ENCODE results near the gene AGFG1.

The AGFG1 gene

GRCh38 chr2:227471924-227472264 lies at the start of gene AGFG1:
TSS of gene AGFG1 (plus strand) at chr2:227472156. CDS start at chr2:227472422, 266 bp downstream.
- peak; percentile 81 for DNase-seq (ENCODE audit: low read depth)

GRCh38 chr2:227423656-227424499 lies 48.1 kb upstream of the AGFG1 start:
- no peak for DNase-seq (ENCODE audit: low read depth)

- no peak for DNase-seq (ENCODE audit: low read depth)
Observed at GRCh38 chr2:227428731-227429285, 43.1 kb upstream of the AGFG1 start.

GRCh38 chr2:227430639-227431038 lies 41.3 kb upstream of the AGFG1 start:
- no peak for DNase-seq (ENCODE audit: low read depth)

GRCh38 chr2:227433171-227433570 lies 38.8 kb upstream of the AGFG1 start:
- no peak for DNase-seq (ENCODE audit: low read depth)

GRCh38 chr2:227436436-227437174 lies 35.4 kb upstream of the AGFG1 start:
- no peak for DNase-seq (ENCODE audit: low read depth)

GRCh38 chr2:227439214-227439613 lies 32.7 kb upstream of the AGFG1 start:
- no peak for DNase-seq (ENCODE audit: low read depth)

GRCh38 chr2:227442639-227443038 lies 29.3 kb upstream of the AGFG1 start:
- no peak for DNase-seq (ENCODE audit: low read depth)

- no peak for DNase-seq (ENCODE audit: low read depth)
Observed at GRCh38 chr2:227443889-227444568, 27.9 kb upstream of the AGFG1 start.

- no peak for DNase-seq (ENCODE audit: low read depth)
Observed at GRCh38 chr2:227447606-227448005, 24.4 kb upstream of the AGFG1 start.

- no peak for DNase-seq (ENCODE audit: low read depth)
Observed at GRCh38 chr2:227450311-227450841, 21.6 kb upstream of the AGFG1 start.

GRCh38 chr2:227450926-227451654 lies 20.9 kb upstream of the AGFG1 start:
- no peak for DNase-seq (ENCODE audit: low read depth)

- no peak for DNase-seq (ENCODE audit: low read depth)
Observed at GRCh38 chr2:227451655-227451992, 20.3 kb upstream of the AGFG1 start.

GRCh38 chr2:227453810-227454209 lies 18.1 kb upstream of the AGFG1 start:
- DNase-seq (ENCODE audit: low read depth), result no peak

GRCh38 chr2:227454323-227454860 lies 17.6 kb upstream of the AGFG1 start:
- DNase-seq (ENCODE audit: low read depth), result no peak

- no peak for DNase-seq (ENCODE audit: low read depth)
Observed at GRCh38 chr2:227455200-227455599, 16.8 kb upstream of the AGFG1 start.

GRCh38 chr2:227456102-227456501 lies 15.9 kb upstream of the AGFG1 start:
- no peak for DNase-seq (ENCODE audit: low read depth)

- DNase-seq (ENCODE audit: low read depth), result peak; percentile 10
Observed at GRCh38 chr2:227456772-227457171, 15.2 kb upstream of the AGFG1 start.

GRCh38 chr2:227460070-227460485 lies 11.9 kb upstream of the AGFG1 start:
- peak; percentile 68 for DNase-seq (ENCODE audit: low read depth)

GRCh38 chr2:227460833-227461232 lies 11.1 kb upstream of the AGFG1 start:
- no peak for DNase-seq (ENCODE audit: low read depth)

- DNase-seq (ENCODE audit: low read depth), result no peak
Observed at GRCh38 chr2:227461811-227462461, 10.0 kb upstream of the AGFG1 start.
